DND-41 (cell line): Measurements from ENCODE around the gene SON.
"Not testable (repeated sequence)": the region's sequence is repeated elsewhere in the genome, so short reads cannot be mapped to it uniquely, and the experiment has no call there.

ENCODE experiments used
- ATAC-seq: fragments of 200-7000 bp; cut with Tn5 transposase; 3 replicates; pipeline ENCODE4 v1.9.1; 2021; ENCODE audit warnings: low read depth; ENCODE audit not compliant: insufficient read depth
- DNase-seq: peaks from one replicate; pipeline ENCODE4 v3.0.0-alpha.2; 2020
- H2AFZ ChIP-seq: 2 replicates; pipeline ENCODE4 v1.6.0; 2012; ENCODE audit warnings: low read depth, low read length
- H3K27ac ChIP-seq: 2 replicates; pipeline ENCODE4 v1.5.1; 2012; ENCODE audit warnings: low read length, inconsistent platforms
- H3K27me3 ChIP-seq: fragments of 200-600 bp; sonication (generic); 2 replicates; pipeline ENCODE4 v1.6.0; 2012; ENCODE audit warnings: low read length, mild to moderate bottlenecking, inconsistent platforms; ENCODE audit not compliant: insufficient read depth, poor library complexity
- H3K36me3 ChIP-seq: 2 replicates; pipeline ENCODE4 v1.5.1; 2012; ENCODE audit warnings: low read length, inconsistent platforms; ENCODE audit not compliant: insufficient read depth
- H3K4me1 ChIP-seq: 2 replicates; pipeline ENCODE4 v1.5.1; 2012; ENCODE audit warnings: mild to moderate bottlenecking, low read length; ENCODE audit not compliant: insufficient read depth
- H3K4me2 ChIP-seq: 2 replicates; pipeline ENCODE4 v1.6.0; 2012; ENCODE audit warnings: mild to moderate bottlenecking, moderate library complexity, low read length, inconsistent platforms; ENCODE audit not compliant: insufficient read depth
- H3K4me3 ChIP-seq, 2 experiments: fragments of 200-600 bp in 1 of 2; shearing (Covaris generic) in 1 of 2; 2 replicates each; pipeline ENCODE4 v1.5.1; 2012 to 2016; ENCODE audit warnings: inconsistent platforms in 2 of 2, low read length in 2 of 2, mild to moderate bottlenecking in 2 of 2, low read depth in 1 of 2, moderate library complexity in 1 of 2
- H3K79me2 ChIP-seq: 2 replicates; pipeline ENCODE4 v1.6.0; 2012; ENCODE audit warnings: low read length, inconsistent platforms; ENCODE audit not compliant: insufficient read depth
- H3K9ac ChIP-seq: 2 replicates; pipeline ENCODE4 v1.6.0; 2012; ENCODE audit warnings: low read depth, mild to moderate bottlenecking, inconsistent platforms, low read length, moderate library complexity
- H3K9me3 ChIP-seq: 2 replicates; pipeline ENCODE4 v1.5.1; 2012; ENCODE audit warnings: low read length, moderate library complexity, mild to moderate bottlenecking, inconsistent platforms; ENCODE audit not compliant: insufficient read depth, severe bottlenecking
- H4K20me1 ChIP-seq: 2 replicates; pipeline ENCODE4 v1.6.0; 2012; ENCODE audit warnings: low read length; ENCODE audit not compliant: insufficient read depth
- CTCF ChIP-seq: IDR thresholded peaks from 2 replicates; pipeline ENCODE4 v1.5.1; 2012; ENCODE audit warnings: borderline replicate concordance, low read length, moderate library complexity, mild to moderate bottlenecking; ENCODE audit not compliant: poor library complexity, severe bottlenecking; ENCODE audit errors: extremely low read depth
- EZH2 ChIP-seq: IDR thresholded peaks from 3 replicates; pipeline ENCODE4 v1.6.1; 2012; ENCODE audit warnings: borderline replicate concordance, low read depth, mild to moderate bottlenecking, moderate library complexity, low read length, inconsistent platforms; ENCODE audit not compliant: severe bottlenecking

SON gene

GRCh38 chr21:33496345-33496744 is 46.5 kb upstream of the SON start:
- ATAC-seq (no peak), DNase-seq (no peak)
- H3K4me3 ChIP-seq: no peak overlapping the region
- H3K79me2 ChIP-seq: no peaks in the 10 kb centered on the region
- H2AFZ ChIP-seq: no peak overlapping the region
- H3K9me3 ChIP-seq: no peaks in the 10 kb centered on the region
- TF ChIP-seq EZH2: no peak
- no peak for TF ChIP-seq CTCF
- no peaks in the 10 kb centered on the region for H4K20me1 ChIP-seq
- no peak overlapping the region for H3K9ac ChIP-seq
- peaks cover 9% of the 10 kb centered on the region; the same call in 1 of the 2 replicates for H3K4me1 ChIP-seq
- H3K27ac ChIP-seq: no peak overlapping the region
- no peaks in the 10 kb centered on the region for H3K36me3 ChIP-seq
- H3K27me3 ChIP-seq: no peaks in the 10 kb centered on the region
- H3K4me2 ChIP-seq: no peak overlapping the region

- Histone ChIP-seq H3K27me3 (no peaks in the 10 kb centered on the region), H3K9me3 (no peaks in the 10 kb centered on the region), H4K20me1 (no peaks in the 10 kb centered on the region), H3K4me2 (no peak overlapping the region), H3K36me3 (peaks cover 66% of the 10 kb centered on the region), H3K79me2 (no peaks in the 10 kb centered on the region), H3K4me1 (no peaks in the 10 kb centered on the region), H3K9ac (no peak overlapping the region), H3K27ac (no peak overlapping the region), H3K4me3 (no peak overlapping the region), H2AFZ (no peak overlapping the region)
- TF ChIP-seq CTCF: no peak
- TF ChIP-seq EZH2: no peak
- ATAC-seq: no peak
- no peak for DNase-seq
Observed at GRCh38 chr21:33505833-33506232, 37.0 kb upstream of the SON start.

- H3K9ac ChIP-seq, DNase-seq, H3K79me2 ChIP-seq, H4K20me1 ChIP-seq, H3K4me2 ChIP-seq, H3K4me1 ChIP-seq, H2AFZ ChIP-seq, H3K27ac ChIP-seq, H3K27me3 ChIP-seq, H3K9me3 ChIP-seq, ATAC-seq, H3K4me3 ChIP-seq: not testable (repeated sequence)
- peaks cover 78% of the 10 kb centered on the region for H3K36me3 ChIP-seq
Observed at GRCh38 chr21:33507003-33507402, 35.8 kb upstream of the SON start.

- no peaks in the 10 kb centered on the region for H3K79me2 ChIP-seq
- H3K4me1 ChIP-seq: no peaks in the 10 kb centered on the region
- DNase-seq: no peak
- H4K20me1 ChIP-seq: no peaks in the 10 kb centered on the region
- H3K36me3 ChIP-seq: peaks cover 88% of the 10 kb centered on the region
- H3K4me3 ChIP-seq: no peak overlapping the region
- H3K4me2 ChIP-seq: no peak overlapping the region
- H3K9ac ChIP-seq: no peak overlapping the region
- no peak overlapping the region for H3K27ac ChIP-seq
- no peak overlapping the region for H2AFZ ChIP-seq
- TF ChIP-seq CTCF (no peak), EZH2 (no peak)
- no peak for ATAC-seq
- no peaks in the 10 kb centered on the region for H3K9me3 ChIP-seq
- H3K27me3 ChIP-seq: no peaks in the 10 kb centered on the region
Observed at GRCh38 chr21:33510826-33511225, 32.0 kb upstream of the SON start.
